NT2/D1 (cell line): ENCODE data around the gene NUDT6.

ENCODE experiments used
- SUZ12 ChIP-seq: IDR thresholded peaks from 2 replicates; pipeline ENCODE4 v1.6.1; 2011; ENCODE audit not compliant: insufficient read length, insufficient read depth; ENCODE audit errors: extremely low read depth
- YY1 ChIP-seq: IDR thresholded peaks from 2 replicates; pipeline ENCODE4 v1.6.1; 2011; ENCODE audit not compliant: insufficient read length, insufficient read depth
- ZNF274 ChIP-seq: IDR thresholded peaks from 2 replicates; pipeline ENCODE4 v1.6.1; 2011; ENCODE audit warnings: mild to moderate bottlenecking, low read depth, low read length

DNA sequence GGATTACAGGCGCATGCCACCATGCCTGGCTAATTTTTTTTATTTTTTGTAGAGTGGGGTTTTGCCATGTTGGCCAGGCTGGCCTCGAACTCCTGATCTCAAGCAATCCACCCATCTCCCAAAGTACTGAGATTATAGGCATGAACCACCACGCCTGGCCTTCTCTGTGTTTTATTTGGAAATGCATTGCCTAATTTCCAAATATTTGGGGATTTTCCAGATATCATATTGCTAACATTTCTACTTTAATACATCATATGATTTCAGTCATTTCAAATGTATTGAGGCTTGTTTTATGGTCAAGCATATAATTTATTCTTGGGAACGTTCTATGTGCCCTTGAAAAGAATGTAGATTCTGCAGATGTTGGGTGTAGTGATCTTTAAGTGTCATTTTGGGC is 57.0 kb downstream of the NUDT6 start:
- TF ChIP-seq ZNF274 (no peak), SUZ12 (no peak), YY1 (no peak)
